HEK293 (cell line): ENCODE results near the gene PSMD2.

Source experiments
- CTCF ChIA-PET: fragments of 350-600 bp; formaldehyde crosslinking; extraction: SDS; loops from one replicate; lab custom pipeline; 2021; ENCODE audit warnings: antibody characterized with exemption; lab: Yijun Ruan, JAX
- POLR2A ChIA-PET: fragments of 300-600 bp; formaldehyde crosslinking; extraction: SDS; loops from one replicate; lab custom pipeline; 2020; ENCODE audit warnings: antibody characterized with exemption, inconsistent platforms; lab: Yijun Ruan, JAX
- H3K27ac ChIP-seq: fragments of 200-500 bp; sonication (Bioruptor generic); 2 replicates; pipeline ENCODE4 v1.5.1; 2014; ENCODE audit warnings: low read depth, low read length, control low read depth, inconsistent platforms; ENCODE audit errors: extremely low read depth
- H3K36me3 ChIP-seq, 2 experiments: fragments of 200-500 bp in 1 of 2; sonication (Bioruptor generic) in 1 of 2; 1 replicate in 1 of 2; 2 replicates in 1 of 2; pipeline ENCODE4 v1.5.1; 2014 to 2017; ENCODE audit warnings: inconsistent platforms in 2 of 2, low read length in 2 of 2; ENCODE audit not compliant: control insufficient read depth in 2 of 2, insufficient read depth in 1 of 2
- H3K4me1 ChIP-seq: fragments of 200-500 bp; sonication (Bioruptor generic); 2 replicates; pipeline ENCODE4 v1.5.1; 2014; ENCODE audit warnings: mild to moderate bottlenecking, low read length, inconsistent platforms; ENCODE audit not compliant: control insufficient read depth, insufficient read depth
- H3K4me3 ChIP-seq: 2 replicates; pipeline ENCODE4 v1.5.1; 2011; ENCODE audit warnings: low read depth, mild to moderate bottlenecking, control low read depth, low read length, moderate library complexity
- H3K9me3 ChIP-seq: fragments of 200-500 bp; sonication (Bioruptor generic); 2 replicates; pipeline ENCODE4 v1.5.1; 2014; ENCODE audit warnings: low read depth, low read length, inconsistent platforms; ENCODE audit not compliant: control insufficient read depth, insufficient read depth
- BCL11B ChIP-seq: fragments of 450-650 bp; formaldehyde crosslinking; IDR thresholded peaks from 2 replicates; pipeline ENCODE4 v1.5.1; 2016; ENCODE audit warnings: low read depth, missing biosample characterization, missing genetic modification characterization
- GFI1B ChIP-seq: fragments of 450-650 bp; formaldehyde crosslinking; IDR thresholded peaks from 2 replicates; pipeline ENCODE4 v1.5.1; 2016; ENCODE audit warnings: missing biosample characterization, missing genetic modification characterization
- GLIS1 ChIP-seq: fragments of 450-650 bp; formaldehyde crosslinking; IDR thresholded peaks from 2 replicates; pipeline ENCODE4 v1.5.1; 2016; ENCODE audit warnings: missing biosample characterization, missing genetic modification characterization
- MYNN ChIP-seq: fragments of 450-650 bp; formaldehyde crosslinking; IDR thresholded peaks from 2 replicates; pipeline ENCODE4 v1.5.1; 2016; ENCODE audit warnings: missing biosample characterization, missing genetic modification characterization, borderline replicate concordance
- PRDM1 ChIP-seq: fragments of 450-650 bp; formaldehyde crosslinking; IDR thresholded peaks from 2 replicates; pipeline ENCODE4; 2016; ENCODE audit warnings: missing biosample characterization, missing genetic modification characterization
- ZBTB20 ChIP-seq: fragments of 450-650 bp; formaldehyde crosslinking; IDR thresholded peaks from 2 replicates; pipeline ENCODE4 v1.5.1; 2016; ENCODE audit warnings: missing biosample characterization, missing genetic modification characterization
- ZFP37 ChIP-seq: fragments of 450-650 bp; formaldehyde crosslinking; IDR thresholded peaks from 2 replicates; pipeline ENCODE4 v1.5.1; 2016; ENCODE audit warnings: missing biosample characterization, missing genetic modification characterization
- ZNF138 ChIP-seq: fragments of 450-650 bp; formaldehyde crosslinking; IDR thresholded peaks from 2 replicates; pipeline ENCODE4 v1.5.1; 2016; ENCODE audit warnings: missing biosample characterization, missing genetic modification characterization, borderline replicate concordance
- ZNF140 ChIP-seq: fragments of 450-650 bp; formaldehyde crosslinking; IDR thresholded peaks from 2 replicates; pipeline ENCODE4 v1.5.1; 2016; ENCODE audit warnings: missing biosample characterization, missing genetic modification characterization
- ZNF155 ChIP-seq: fragments of 450-650 bp; formaldehyde crosslinking; IDR thresholded peaks from 2 replicates; pipeline ENCODE4 v1.5.1; 2016; ENCODE audit warnings: missing biosample characterization, missing genetic modification characterization
- ZNF16 ChIP-seq: fragments of 450-650 bp; formaldehyde crosslinking; IDR thresholded peaks from 2 replicates; pipeline ENCODE4 v1.5.1; 2016; ENCODE audit warnings: low read depth, missing biosample characterization, missing genetic modification characterization
- ZNF324 ChIP-seq: fragments of 450-650 bp; formaldehyde crosslinking; IDR thresholded peaks from 2 replicates; pipeline ENCODE4 v1.5.1; 2016; ENCODE audit warnings: missing biosample characterization, missing genetic modification characterization
- ZNF335 ChIP-seq: fragments of 450-650 bp; formaldehyde crosslinking; conservative IDR thresholded peaks from 2 replicates; pipeline ENCODE4 v1.5.1; 2016; ENCODE audit warnings: missing biosample characterization, missing genetic modification characterization
- ZNF391 ChIP-seq: fragments of 450-650 bp; formaldehyde crosslinking; IDR thresholded peaks from 2 replicates; pipeline ENCODE4 v1.5.1; 2016; ENCODE audit warnings: low read depth, missing biosample characterization, missing genetic modification characterization, borderline replicate concordance
- ZNF423 ChIP-seq: fragments of 450-650 bp; formaldehyde crosslinking; IDR thresholded peaks from 2 replicates; pipeline ENCODE4 v1.5.1; 2016; ENCODE audit warnings: missing biosample characterization, missing genetic modification characterization
- ZNF48 ChIP-seq: fragments of 450-650 bp; formaldehyde crosslinking; IDR thresholded peaks from 2 replicates; pipeline ENCODE4 v1.5.1; 2016; ENCODE audit warnings: missing biosample characterization, missing genetic modification characterization
- ZNF501 ChIP-seq: fragments of 450-650 bp; formaldehyde crosslinking; IDR thresholded peaks from 2 replicates; pipeline ENCODE4 v1.5.1; 2016; ENCODE audit warnings: missing biosample characterization, missing genetic modification characterization
- ZNF549 ChIP-seq: fragments of 450-650 bp; IDR thresholded peaks from 2 replicates; pipeline ENCODE4 v1.5.1; 2018; ENCODE audit warnings: missing biosample characterization, missing genetic modification characterization, mild to moderate bottlenecking, inconsistent platforms, moderate library complexity
- ZNF596 ChIP-seq: fragments of 450-650 bp; IDR thresholded peaks from 2 replicates; pipeline ENCODE4 v1.5.0; 2018; ENCODE audit warnings: missing biosample characterization, mild to moderate bottlenecking, missing genetic modification characterization, moderate library complexity
- ZNF621 ChIP-seq: fragments of 450-650 bp; formaldehyde crosslinking; IDR thresholded peaks from 2 replicates; pipeline ENCODE4 v1.5.1; 2017; ENCODE audit warnings: missing biosample characterization, missing genetic modification characterization
- ZNF654 ChIP-seq: fragments of 450-650 bp; formaldehyde crosslinking; IDR thresholded peaks from 2 replicates; pipeline ENCODE4 v1.5.1; 2016; ENCODE audit warnings: low read depth, missing biosample characterization, missing genetic modification characterization
- ZNF660 ChIP-seq: fragments of 450-650 bp; IDR thresholded peaks from 2 replicates; pipeline ENCODE4 v1.5.1; 2018; ENCODE audit warnings: missing biosample characterization, mild to moderate bottlenecking, missing genetic modification characterization
- ZNF670 ChIP-seq: fragments of 450-650 bp; formaldehyde crosslinking; IDR thresholded peaks from 2 replicates; pipeline ENCODE4 v1.5.1; 2016; ENCODE audit warnings: missing biosample characterization, missing genetic modification characterization, low read depth
- ZNF701 ChIP-seq: fragments of 450-650 bp; formaldehyde crosslinking; IDR thresholded peaks from 2 replicates; pipeline ENCODE4 v1.5.1; 2016; ENCODE audit warnings: missing biosample characterization, missing genetic modification characterization
- ZNF707 ChIP-seq: fragments of 450-650 bp; formaldehyde crosslinking; IDR thresholded peaks from 2 replicates; pipeline ENCODE4 v1.5.1; 2016; ENCODE audit warnings: missing biosample characterization, missing genetic modification characterization
- ZNF791 ChIP-seq: fragments of 450-650 bp; formaldehyde crosslinking; IDR thresholded peaks from 2 replicates; pipeline ENCODE4 v1.5.1; 2016; ENCODE audit warnings: missing biosample characterization, missing genetic modification characterization
- TF ChIP-seq, protein P1 (sequence below): fragments of 450-650 bp; formaldehyde crosslinking; IDR thresholded peaks from 2 replicates; pipeline ENCODE4 v1.5.1; 2016; ENCODE audit warnings: missing biosample characterization, missing genetic modification characterization
- TF ChIP-seq, protein P2 (sequence below): fragments of 450-650 bp; formaldehyde crosslinking; IDR thresholded peaks from 2 replicates; pipeline ENCODE4 v1.5.1; 2016; ENCODE audit warnings: missing biosample characterization, missing genetic modification characterization
- TF ChIP-seq, protein P3 (sequence below): fragments of 450-650 bp; formaldehyde crosslinking; conservative IDR thresholded peaks from 2 replicates; pipeline ENCODE4 v1.5.1; 2016; ENCODE audit warnings: low read depth, missing biosample characterization, missing genetic modification characterization
- TF ChIP-seq, protein P4 (sequence below): fragments of 450-650 bp; formaldehyde crosslinking; IDR thresholded peaks from 2 replicates; pipeline ENCODE4 v1.5.1; 2017; ENCODE audit warnings: missing biosample characterization, mild to moderate bottlenecking, missing genetic modification characterization, moderate library complexity

Gene PSMD2

DNA sequence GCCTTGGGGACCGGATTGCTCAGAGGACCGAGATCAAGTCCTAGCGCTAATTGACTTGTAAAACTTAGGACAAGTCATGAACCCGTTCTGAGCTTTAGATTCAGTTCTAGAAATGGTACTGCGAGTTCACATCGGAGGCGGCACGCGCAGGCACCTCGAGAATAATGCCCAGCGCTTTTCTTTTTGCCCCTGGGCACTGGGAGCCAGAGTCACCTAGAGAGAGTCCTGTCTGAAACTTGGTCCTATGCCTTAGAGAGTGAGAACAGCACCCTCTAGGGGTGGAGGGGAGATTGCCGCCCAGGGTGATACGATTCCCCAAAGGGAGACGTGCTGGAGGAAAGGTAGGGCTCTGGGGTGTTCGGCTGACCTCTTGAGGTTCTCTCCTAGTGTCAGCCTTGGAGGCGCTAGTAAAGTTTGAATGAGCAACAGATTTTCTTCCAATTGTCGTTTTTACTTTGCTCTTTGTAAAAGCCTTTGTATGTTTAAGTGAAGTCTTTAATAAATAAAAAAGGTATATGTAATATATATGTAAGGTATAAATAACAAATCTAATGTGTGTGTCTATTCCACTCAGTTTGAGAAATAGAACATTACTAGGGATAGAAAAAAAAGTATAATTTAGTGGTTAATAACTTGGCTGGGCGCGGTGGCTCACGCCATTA is 48.7 kb upstream of the PSMD2 start:
- H3K27ac ChIP-seq = peak overlapping the region; percentile 58; the same call in 1 of the 2 replicates
- peak overlapping the region; percentile 96 for H3K4me3 ChIP-seq
- no peaks in the 10 kb centered on the region for H3K9me3 ChIP-seq
- no peaks in the 10 kb centered on the region for H3K4me1 ChIP-seq
- CTCF ChIA-PET = interaction anchor here (0.5 to 1.5 kb wide), 27 partner anchors 9 to 765 kb away, joined by 3 to 6 read pairs (median 3); partner anchors contain the start of genes CAMK2N2, PARL and VWA5B2
- POLR2A ChIA-PET = interaction anchor here (0.8 to 1.0 kb wide), 3 partner anchors 9 to 73 kb away, joined by 3 to 4 read pairs (median 3); partner anchors contain the start of gene ABCF3
- peaks cover 0 to 8% of the 10 kb centered on the region in 2 experiments; a peak in 1 of 3 replicates for H3K36me3 ChIP-seq
- TF ChIP-seq, protein P1, sequence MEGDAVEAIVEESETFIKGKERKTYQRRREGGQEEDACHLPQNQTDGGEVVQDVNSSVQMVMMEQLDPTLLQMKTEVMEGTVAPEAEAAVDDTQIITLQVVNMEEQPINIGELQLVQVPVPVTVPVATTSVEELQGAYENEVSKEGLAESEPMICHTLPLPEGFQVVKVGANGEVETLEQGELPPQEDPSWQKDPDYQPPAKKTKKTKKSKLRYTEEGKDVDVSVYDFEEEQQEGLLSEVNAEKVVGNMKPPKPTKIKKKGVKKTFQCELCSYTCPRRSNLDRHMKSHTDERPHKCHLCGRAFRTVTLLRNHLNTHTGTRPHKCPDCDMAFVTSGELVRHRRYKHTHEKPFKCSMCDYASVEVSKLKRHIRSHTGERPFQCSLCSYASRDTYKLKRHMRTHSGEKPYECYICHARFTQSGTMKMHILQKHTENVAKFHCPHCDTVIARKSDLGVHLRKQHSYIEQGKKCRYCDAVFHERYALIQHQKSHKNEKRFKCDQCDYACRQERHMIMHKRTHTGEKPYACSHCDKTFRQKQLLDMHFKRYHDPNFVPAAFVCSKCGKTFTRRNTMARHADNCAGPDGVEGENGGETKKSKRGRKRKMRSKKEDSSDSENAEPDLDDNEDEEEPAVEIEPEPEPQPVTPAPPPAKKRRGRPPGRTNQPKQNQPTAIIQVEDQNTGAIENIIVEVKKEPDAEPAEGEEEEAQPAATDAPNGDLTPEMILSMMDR (tag by site-specific recombination) = peak; percentile 73
- peak; percentile 65; the same call in 1 of the 2 replicates for TF ChIP-seq ZNF16 (tag by site-specific recombination)
- TF ChIP-seq ZNF670 (tag by site-specific recombination) = no peak
- TF ChIP-seq BCL11B (tag by site-specific recombination) = no peak
- peak; percentile 50 for TF ChIP-seq ZFP37
- TF ChIP-seq, protein P2, sequence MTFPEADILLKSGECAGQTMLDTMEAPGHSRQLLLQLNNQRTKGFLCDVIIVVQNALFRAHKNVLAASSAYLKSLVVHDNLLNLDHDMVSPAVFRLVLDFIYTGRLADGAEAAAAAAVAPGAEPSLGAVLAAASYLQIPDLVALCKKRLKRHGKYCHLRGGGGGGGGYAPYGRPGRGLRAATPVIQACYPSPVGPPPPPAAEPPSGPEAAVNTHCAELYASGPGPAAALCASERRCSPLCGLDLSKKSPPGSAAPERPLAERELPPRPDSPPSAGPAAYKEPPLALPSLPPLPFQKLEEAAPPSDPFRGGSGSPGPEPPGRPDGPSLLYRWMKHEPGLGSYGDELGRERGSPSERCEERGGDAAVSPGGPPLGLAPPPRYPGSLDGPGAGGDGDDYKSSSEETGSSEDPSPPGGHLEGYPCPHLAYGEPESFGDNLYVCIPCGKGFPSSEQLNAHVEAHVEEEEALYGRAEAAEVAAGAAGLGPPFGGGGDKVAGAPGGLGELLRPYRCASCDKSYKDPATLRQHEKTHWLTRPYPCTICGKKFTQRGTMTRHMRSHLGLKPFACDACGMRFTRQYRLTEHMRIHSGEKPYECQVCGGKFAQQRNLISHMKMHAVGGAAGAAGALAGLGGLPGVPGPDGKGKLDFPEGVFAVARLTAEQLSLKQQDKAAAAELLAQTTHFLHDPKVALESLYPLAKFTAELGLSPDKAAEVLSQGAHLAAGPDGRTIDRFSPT (tag by site-specific recombination) = 0 out of 2 replicates have a peak, but pooled peaks have one; percentile 10
- TF ChIP-seq ZNF621 = no peak
- TF ChIP-seq ZNF549 (tag by site-specific recombination) = no peak
- peak; percentile 47 for TF ChIP-seq PRDM1 (tag by site-specific recombination)
- no peak for TF ChIP-seq ZNF391 (tag by site-specific recombination)
- TF ChIP-seq ZNF155 (tag by site-specific recombination) = no peak
- TF ChIP-seq ZNF138 = no peak
- peak; percentile 23; the same call in 1 of the 2 replicates for TF ChIP-seq ZNF324
- TF ChIP-seq, protein P3, sequence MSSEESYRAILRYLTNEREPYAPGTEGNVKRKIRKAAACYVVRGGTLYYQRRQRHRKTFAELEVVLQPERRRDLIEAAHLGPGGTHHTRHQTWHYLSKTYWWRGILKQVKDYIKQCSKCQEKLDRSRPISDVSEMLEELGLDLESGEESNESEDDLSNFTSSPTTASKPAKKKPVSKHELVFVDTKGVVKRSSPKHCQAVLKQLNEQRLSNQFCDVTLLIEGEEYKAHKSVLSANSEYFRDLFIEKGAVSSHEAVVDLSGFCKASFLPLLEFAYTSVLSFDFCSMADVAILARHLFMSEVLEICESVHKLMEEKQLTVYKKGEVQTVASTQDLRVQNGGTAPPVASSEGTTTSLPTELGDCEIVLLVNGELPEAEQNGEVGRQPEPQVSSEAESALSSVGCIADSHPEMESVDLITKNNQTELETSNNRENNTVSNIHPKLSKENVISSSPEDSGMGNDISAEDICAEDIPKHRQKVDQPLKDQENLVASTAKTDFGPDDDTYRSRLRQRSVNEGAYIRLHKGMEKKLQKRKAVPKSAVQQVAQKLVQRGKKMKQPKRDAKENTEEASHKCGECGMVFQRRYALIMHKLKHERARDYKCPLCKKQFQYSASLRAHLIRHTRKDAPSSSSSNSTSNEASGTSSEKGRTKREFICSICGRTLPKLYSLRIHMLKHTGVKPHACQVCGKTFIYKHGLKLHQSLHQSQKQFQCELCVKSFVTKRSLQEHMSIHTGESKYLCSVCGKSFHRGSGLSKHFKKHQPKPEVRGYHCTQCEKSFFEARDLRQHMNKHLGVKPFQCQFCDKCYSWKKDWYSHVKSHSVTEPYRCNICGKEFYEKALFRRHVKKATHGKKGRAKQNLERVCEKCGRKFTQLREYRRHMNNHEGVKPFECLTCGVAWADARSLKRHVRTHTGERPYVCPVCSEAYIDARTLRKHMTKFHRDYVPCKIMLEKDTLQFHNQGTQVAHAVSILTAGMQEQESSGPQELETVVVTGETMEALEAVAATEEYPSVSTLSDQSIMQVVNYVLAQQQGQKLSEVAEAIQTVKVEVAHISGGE (tag by site-specific recombination) = no peak; the same call in 1 of the 2 replicates
- TF ChIP-seq ZNF501 (tag by site-specific recombination) = peak; percentile 19; the same call in 1 of the 2 replicates
- TF ChIP-seq ZNF791 (tag by site-specific recombination) = no peak
- no peak for TF ChIP-seq ZNF701
- no peak for TF ChIP-seq GFI1B (tag by site-specific recombination)
- TF ChIP-seq, protein P4, sequence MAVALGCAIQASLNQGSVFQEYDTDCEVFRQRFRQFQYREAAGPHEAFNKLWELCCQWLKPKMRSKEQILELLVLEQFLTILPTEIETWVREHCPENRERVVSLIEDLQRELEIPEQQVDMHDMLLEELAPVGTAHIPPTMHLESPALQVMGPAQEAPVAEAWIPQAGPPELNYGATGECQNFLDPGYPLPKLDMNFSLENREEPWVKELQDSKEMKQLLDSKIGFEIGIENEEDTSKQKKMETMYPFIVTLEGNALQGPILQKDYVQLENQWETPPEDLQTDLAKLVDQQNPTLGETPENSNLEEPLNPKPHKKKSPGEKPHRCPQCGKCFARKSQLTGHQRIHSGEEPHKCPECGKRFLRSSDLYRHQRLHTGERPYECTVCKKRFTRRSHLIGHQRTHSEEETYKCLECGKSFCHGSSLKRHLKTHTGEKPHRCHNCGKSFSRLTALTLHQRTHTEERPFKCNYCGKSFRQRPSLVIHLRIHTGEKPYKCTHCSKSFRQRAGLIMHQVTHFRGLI (tag by site-specific recombination) = no peak
- TF ChIP-seq ZNF48 (tag by site-specific recombination) = no peak
- no peak for TF ChIP-seq ZNF140 (tag by site-specific recombination)
- TF ChIP-seq ZNF596 (tag by site-specific recombination) = 0 out of 2 replicates have a peak, but pooled peaks have one; percentile 43
- no peak for TF ChIP-seq GLIS1 (tag by site-specific recombination)
- TF ChIP-seq ZNF335 (tag by site-specific recombination) = peak; percentile 83
- no peak for TF ChIP-seq MYNN (tag by site-specific recombination)
- TF ChIP-seq ZBTB20 = peak; percentile 23; the same call in 1 of the 2 replicates
- TF ChIP-seq ZNF423 = 0 out of 2 replicates have a peak, but pooled peaks have one; percentile 16
- peak; percentile 85 for TF ChIP-seq ZNF660
- no peak for TF ChIP-seq ZNF707 (tag by site-specific recombination)
- peak; percentile 46 for TF ChIP-seq ZNF654 (tag by site-specific recombination)
